ENCODE data around the gene MTERF1.

Gene MTERF1

DNA sequence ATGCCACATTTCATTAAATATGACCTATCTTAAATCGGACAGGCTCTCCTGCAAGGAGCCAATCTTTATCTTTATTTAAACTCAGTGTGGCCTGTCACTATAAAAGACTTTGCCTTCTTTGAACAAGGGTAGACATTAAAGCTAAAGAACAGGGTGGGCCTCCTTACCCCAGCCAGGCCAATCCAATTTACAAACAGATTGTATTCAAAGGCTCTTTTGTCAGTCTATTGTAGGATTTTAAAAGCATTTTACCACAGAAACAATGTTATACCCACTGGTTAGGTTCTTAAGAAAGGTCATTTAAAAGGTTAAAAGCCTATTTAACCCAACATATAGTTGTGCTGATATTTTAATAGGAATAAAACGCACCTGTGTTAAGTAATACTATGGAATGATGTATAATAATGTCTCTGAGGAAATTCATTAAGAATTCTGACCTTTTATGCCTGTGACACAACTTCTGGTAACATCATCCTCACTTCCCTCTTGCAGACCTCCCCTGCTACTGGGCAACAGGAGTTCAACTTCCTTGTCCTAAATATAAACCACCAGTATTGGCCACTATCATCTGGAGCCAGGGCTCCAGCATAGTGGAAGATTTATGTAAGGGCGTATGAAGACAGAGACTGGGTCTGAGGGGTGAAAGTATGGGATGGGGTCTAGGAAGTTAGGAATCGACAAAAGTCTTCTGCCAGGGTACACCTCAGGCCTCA, 32.5 kb downstream of the MTERF1 start:
- H4K20me1 ChIP-seq (ENCODE audit: insufficient read depth, low read length, poor library complexity, severe bottlenecking) = no peaks in the 10 kb centered on the region
- no peaks in the 10 kb centered on the region for H3F3A ChIP-seq (ENCODE audit: low read depth)
- H3K9me3 ChIP-seq (ENCODE audit: insufficient read depth, low read depth, low read length) = no peaks in the 10 kb centered on the region
- no peak for TF ChIP-seq EZH2phosphoT487 (IDR thresholded peaks at IDR 0.05; ENCODE audit: borderline replicate concordance)
- TF ChIP-seq, protein P1, sequence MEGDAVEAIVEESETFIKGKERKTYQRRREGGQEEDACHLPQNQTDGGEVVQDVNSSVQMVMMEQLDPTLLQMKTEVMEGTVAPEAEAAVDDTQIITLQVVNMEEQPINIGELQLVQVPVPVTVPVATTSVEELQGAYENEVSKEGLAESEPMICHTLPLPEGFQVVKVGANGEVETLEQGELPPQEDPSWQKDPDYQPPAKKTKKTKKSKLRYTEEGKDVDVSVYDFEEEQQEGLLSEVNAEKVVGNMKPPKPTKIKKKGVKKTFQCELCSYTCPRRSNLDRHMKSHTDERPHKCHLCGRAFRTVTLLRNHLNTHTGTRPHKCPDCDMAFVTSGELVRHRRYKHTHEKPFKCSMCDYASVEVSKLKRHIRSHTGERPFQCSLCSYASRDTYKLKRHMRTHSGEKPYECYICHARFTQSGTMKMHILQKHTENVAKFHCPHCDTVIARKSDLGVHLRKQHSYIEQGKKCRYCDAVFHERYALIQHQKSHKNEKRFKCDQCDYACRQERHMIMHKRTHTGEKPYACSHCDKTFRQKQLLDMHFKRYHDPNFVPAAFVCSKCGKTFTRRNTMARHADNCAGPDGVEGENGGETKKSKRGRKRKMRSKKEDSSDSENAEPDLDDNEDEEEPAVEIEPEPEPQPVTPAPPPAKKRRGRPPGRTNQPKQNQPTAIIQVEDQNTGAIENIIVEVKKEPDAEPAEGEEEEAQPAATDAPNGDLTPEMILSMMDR (conservative IDR thresholded peaks at IDR 0.05; ENCODE audit: low read length) = no peak
- H3K27me3 ChIP-seq (ENCODE audit: insufficient read depth, low read length, poor library complexity, severe bottlenecking) = no peaks in the 10 kb centered on the region
- no peak overlapping the region for H3K9ac ChIP-seq (ENCODE audit: low read depth, low read length, poor library complexity, severe bottlenecking)
- no peak overlapping the region for H3K4me2 ChIP-seq (ENCODE audit: low read depth, low read length, poor library complexity, severe bottlenecking)
- H3K79me2 ChIP-seq (ENCODE audit: insufficient read depth, low read length) = no peaks in the 10 kb centered on the region
- no peaks in the 10 kb centered on the region for H3K4me1 ChIP-seq (ENCODE audit: insufficient read depth, low read length, poor library complexity, severe bottlenecking)
- H2AFZ ChIP-seq (ENCODE audit: low read length) = no peak overlapping the region
- no peaks in the 10 kb centered on the region for H3K36me3 ChIP-seq (ENCODE audit: insufficient read depth, low read length)
- H3K9me2 ChIP-seq (replicated peaks; ENCODE audit: low read depth, low read length) = no peaks in the 10 kb centered on the region
- H3K4me3 ChIP-seq (ENCODE audit: low read length, poor library complexity, severe bottlenecking) = no peak overlapping the region

DNA sequence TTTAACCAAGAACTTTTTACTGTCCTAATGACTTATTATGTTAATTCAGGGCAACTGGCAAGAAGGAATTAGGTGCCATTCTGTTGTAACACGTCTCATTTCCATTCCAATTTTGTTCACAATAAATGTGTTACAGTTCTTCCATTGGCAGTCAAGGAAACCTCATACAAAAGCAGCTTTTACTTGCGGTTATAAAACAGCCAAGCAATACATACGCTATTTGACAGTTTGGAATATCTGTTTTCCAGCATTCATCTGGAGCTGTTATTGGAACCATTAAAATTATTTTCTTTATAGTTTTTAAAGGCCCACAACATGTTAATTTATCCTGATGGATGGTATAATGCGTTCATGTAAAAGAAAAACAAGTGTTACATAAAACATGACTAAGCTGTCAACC, 33.3 kb downstream of the MTERF1 start:
- Histone ChIP-seq H3K4me2 (ENCODE audit: low read depth, low read length, poor library complexity, severe bottlenecking) (no peak overlapping the region), H3K36me3 (ENCODE audit: insufficient read depth, low read length) (no peaks in the 10 kb centered on the region), H2AFZ (ENCODE audit: low read length) (no peak overlapping the region), H4K20me1 (ENCODE audit: insufficient read depth, low read length, poor library complexity, severe bottlenecking) (no peaks in the 10 kb centered on the region), H3K9ac (ENCODE audit: low read depth, low read length, poor library complexity, severe bottlenecking) (no peak overlapping the region), H3K27me3 (ENCODE audit: insufficient read depth, low read length, poor library complexity, severe bottlenecking) (no peaks in the 10 kb centered on the region), H3F3A (ENCODE audit: low read depth) (no peaks in the 10 kb centered on the region), H3K9me3 (ENCODE audit: insufficient read depth, low read depth, low read length) (no peaks in the 10 kb centered on the region), H3K4me1 (ENCODE audit: insufficient read depth, low read length, poor library complexity, severe bottlenecking) (no peaks in the 10 kb centered on the region), H3K79me2 (ENCODE audit: insufficient read depth, low read length) (no peaks in the 10 kb centered on the region), H3K9me2 (replicated peaks; ENCODE audit: low read depth, low read length) (no peaks in the 10 kb centered on the region), H3K4me3 (ENCODE audit: low read length, poor library complexity, severe bottlenecking) (no peak overlapping the region)
- TF ChIP-seq EZH2phosphoT487 (IDR thresholded peaks at IDR 0.05; ENCODE audit: borderline replicate concordance) = no peak
- TF ChIP-seq, protein P1 (conservative IDR thresholded peaks at IDR 0.05; ENCODE audit: low read length) = no peak

DNA sequence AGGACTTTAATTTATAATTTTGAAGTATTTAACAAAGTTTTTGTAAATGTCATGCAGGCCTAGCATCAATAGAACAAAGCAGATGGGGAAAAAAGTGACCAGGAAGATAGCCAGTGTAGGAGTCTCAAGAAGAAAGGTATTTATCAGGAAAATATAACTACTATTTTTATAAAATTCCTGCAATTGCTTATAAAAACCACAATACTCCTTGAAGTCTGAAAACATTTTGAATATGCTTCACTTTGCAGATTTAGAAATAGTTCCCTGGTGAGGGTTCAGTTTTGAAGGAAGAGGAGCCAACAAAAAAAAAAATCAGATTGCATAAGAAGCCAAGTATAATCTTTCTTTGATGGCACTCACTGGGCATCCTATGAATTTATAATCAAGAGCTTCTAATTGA, 34.1 kb downstream of the MTERF1 start:
- no peak overlapping the region for H3K9ac ChIP-seq (ENCODE audit: low read depth, low read length, poor library complexity, severe bottlenecking)
- no peaks in the 10 kb centered on the region for H3K27me3 ChIP-seq (ENCODE audit: insufficient read depth, low read length, poor library complexity, severe bottlenecking)
- TF ChIP-seq, protein P1 (conservative IDR thresholded peaks at IDR 0.05; ENCODE audit: low read length) = no peak
- TF ChIP-seq EZH2phosphoT487 (IDR thresholded peaks at IDR 0.05; ENCODE audit: borderline replicate concordance) = no peak
- H3K4me3 ChIP-seq (ENCODE audit: low read length, poor library complexity, severe bottlenecking) = no peak overlapping the region
- H4K20me1 ChIP-seq (ENCODE audit: insufficient read depth, low read length, poor library complexity, severe bottlenecking) = no peaks in the 10 kb centered on the region
- H3K36me3 ChIP-seq (ENCODE audit: insufficient read depth, low read length) = no peaks in the 10 kb centered on the region
- no peaks in the 10 kb centered on the region for H3F3A ChIP-seq (ENCODE audit: low read depth)
- no peaks in the 10 kb centered on the region for H3K9me3 ChIP-seq (ENCODE audit: insufficient read depth, low read depth, low read length)
- H3K4me2 ChIP-seq (ENCODE audit: low read depth, low read length, poor library complexity, severe bottlenecking) = no peak overlapping the region
- H3K9me2 ChIP-seq (replicated peaks; ENCODE audit: low read depth, low read length) = no peaks in the 10 kb centered on the region
- H3K79me2 ChIP-seq (ENCODE audit: insufficient read depth, low read length) = no peaks in the 10 kb centered on the region
- H3K4me1 ChIP-seq (ENCODE audit: insufficient read depth, low read length, poor library complexity, severe bottlenecking) = no peaks in the 10 kb centered on the region
- no peak overlapping the region for H2AFZ ChIP-seq (ENCODE audit: low read length)
